Loucy (cell line): Measurements from ENCODE around the gene ATG7.

Source experiments
- H2AFZ ChIP-seq: fragments of 200-600 bp; sonication (generic); 2 replicates; pipeline ENCODE4 v1.6.0; 2016; ENCODE audit warnings: antibody characterized with exemption, mild to moderate bottlenecking, low read length, moderate library complexity
- H3F3A ChIP-seq: fragments of 200-600 bp; 2 replicates; pipeline ENCODE4 v1.6.0; 2016; ENCODE audit warnings: antibody characterized with exemption, low read depth, mild to moderate bottlenecking
- H3K27me3 ChIP-seq: fragments of 200-600 bp; sonication (generic); 2 replicates; pipeline ENCODE4 v1.6.1; 2014; ENCODE audit warnings: low read length, mild to moderate bottlenecking; ENCODE audit not compliant: insufficient read depth, poor library complexity, severe bottlenecking
- H3K36me3 ChIP-seq: fragments of 200-600 bp; sonication (generic); 2 replicates; pipeline ENCODE4 v1.6.1; 2016; ENCODE audit warnings: low read length; ENCODE audit not compliant: insufficient read depth
- H3K4me1 ChIP-seq: fragments of 200-600 bp; sonication (generic); 2 replicates; pipeline ENCODE4 v1.5.1; 2014; ENCODE audit warnings: low read length, mild to moderate bottlenecking; ENCODE audit not compliant: insufficient read depth, poor library complexity, severe bottlenecking
- H3K4me2 ChIP-seq: fragments of 200-600 bp; sonication (generic); 2 replicates; pipeline ENCODE4 v1.6.0; 2014; ENCODE audit warnings: antibody characterized with exemption, low read length, low read depth, mild to moderate bottlenecking; ENCODE audit not compliant: poor library complexity, severe bottlenecking
- H3K4me3 ChIP-seq: fragments of 200-600 bp; sonication (generic); 2 replicates; pipeline ENCODE4 v1.5.1; 2014; ENCODE audit warnings: low read length, mild to moderate bottlenecking, mixed read lengths; ENCODE audit not compliant: poor library complexity, severe bottlenecking
- H3K79me2 ChIP-seq: fragments of 200-600 bp; sonication (generic); 2 replicates; pipeline ENCODE4 v1.6.1; 2014; ENCODE audit warnings: low read length; ENCODE audit not compliant: insufficient read depth
- H3K9ac ChIP-seq: fragments of 200-600 bp; sonication (generic); 2 replicates; pipeline ENCODE4 v1.6.0; 2014; ENCODE audit warnings: mild to moderate bottlenecking, low read depth, low read length, moderate library complexity; ENCODE audit not compliant: poor library complexity, severe bottlenecking
- H3K9me2 ChIP-seq: fragments of 200-600 bp; sonication (generic); replicated peaks from 2 replicates; pipeline ENCODE4 v1.6.1; 2016; ENCODE audit warnings: low read depth, low read length, mixed read lengths
- H3K9me3 ChIP-seq: fragments of 200-600 bp; sonication (generic); 2 replicates; pipeline ENCODE4 v1.6.1; 2014; ENCODE audit warnings: mild to moderate bottlenecking, antibody characterized with exemption, low read length, low read depth; ENCODE audit not compliant: insufficient read depth
- H4K20me1 ChIP-seq: fragments of 200-600 bp; sonication (generic); 2 replicates; pipeline ENCODE4 v1.6.0; 2014; ENCODE audit warnings: antibody characterized with exemption, low read length, mild to moderate bottlenecking; ENCODE audit not compliant: insufficient read depth, poor library complexity, severe bottlenecking
- CTCF ChIP-seq: fragments of 200-600 bp; sonication (generic); conservative IDR thresholded peaks from 2 replicates; pipeline ENCODE4 v1.5.1; 2014; ENCODE audit warnings: mild to moderate bottlenecking, antibody characterized with exemption, low read length
- EZH2phosphoT487 ChIP-seq: fragments of 200-600 bp; IDR thresholded peaks from 2 replicates; pipeline ENCODE4 v1.6.1; 2018; ENCODE audit warnings: antibody characterized with exemption, mild to moderate bottlenecking, moderate library complexity, borderline replicate concordance

The ATG7 gene

GRCh38 chr3:11381563-11381962 lies 109.4 kb downstream of the ATG7 start:
- Histone ChIP-seq H3K27me3 (no peaks in the 10 kb centered on the region), H3K79me2 (no peaks in the 10 kb centered on the region), H3K9me2 (no peaks in the 10 kb centered on the region), H3K4me3 (no peak overlapping the region), H3K4me1 (no peaks in the 10 kb centered on the region), H3K4me2 (no peak overlapping the region), H3F3A (no peaks in the 10 kb centered on the region), H3K9ac (no peak overlapping the region), H2AFZ (no peak overlapping the region), H3K9me3 (no peaks in the 10 kb centered on the region), H4K20me1 (no peaks in the 10 kb centered on the region), H3K36me3 (no peaks in the 10 kb centered on the region)
- TF ChIP-seq EZH2phosphoT487 (no peak), CTCF (no peak)

- Histone ChIP-seq H3K36me3 (no peaks in the 10 kb centered on the region), H3K4me1 (no peaks in the 10 kb centered on the region), H3K27me3 (no peaks in the 10 kb centered on the region), H4K20me1 (no peaks in the 10 kb centered on the region), H3K9ac (no peak overlapping the region), H3F3A (no peaks in the 10 kb centered on the region), H3K9me3 (no peaks in the 10 kb centered on the region), H3K9me2 (no peaks in the 10 kb centered on the region), H3K4me3 (no peak overlapping the region), H3K4me2 (no peak overlapping the region), H2AFZ (no peak overlapping the region), H3K79me2 (no peaks in the 10 kb centered on the region)
- TF ChIP-seq CTCF (no peak), EZH2phosphoT487 (no peak)
These were observed 110.0 kb downstream of the ATG7 start for GRCh38 chr3:11382146-11382745.

DNA sequence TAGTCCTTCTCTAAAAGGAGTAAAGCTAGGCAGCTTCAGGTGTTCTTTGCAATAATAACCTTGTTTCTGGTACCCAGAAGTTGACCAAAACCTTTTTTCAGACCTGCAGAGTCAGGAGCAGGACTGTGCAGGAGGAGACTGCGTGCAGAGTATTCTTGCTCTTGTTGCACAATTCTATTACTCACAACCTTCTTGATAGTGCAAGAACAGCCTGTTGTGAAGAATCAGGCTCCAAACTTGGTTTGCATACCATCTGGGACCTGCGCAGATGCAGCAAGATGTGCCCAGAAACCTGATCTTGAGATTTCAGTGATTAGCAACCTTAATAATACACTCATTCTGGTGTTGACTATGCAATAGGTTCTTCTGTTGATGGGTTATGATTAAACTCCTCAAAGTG lies 111.9 kb downstream of the ATG7 start:
- H4K20me1 ChIP-seq, result no peaks in the 10 kb centered on the region
- H3K9ac ChIP-seq, result no peak overlapping the region
- no peaks in the 10 kb centered on the region for H3K79me2 ChIP-seq
- no peaks in the 10 kb centered on the region for H3K27me3 ChIP-seq
- H3K4me2 ChIP-seq, result no peak overlapping the region
- no peaks in the 10 kb centered on the region for H3K4me1 ChIP-seq
- H2AFZ ChIP-seq, result no peak overlapping the region
- H3F3A ChIP-seq, result no peaks in the 10 kb centered on the region
- no peaks in the 10 kb centered on the region for H3K9me2 ChIP-seq
- TF ChIP-seq EZH2phosphoT487, result no peak
- no peak for TF ChIP-seq CTCF
- no peaks in the 10 kb centered on the region for H3K9me3 ChIP-seq
- no peaks in the 10 kb centered on the region for H3K36me3 ChIP-seq
- no peak overlapping the region for H3K4me3 ChIP-seq
